ENCODE results near the gene SIAH1.

SIAH1 gene

DNA sequence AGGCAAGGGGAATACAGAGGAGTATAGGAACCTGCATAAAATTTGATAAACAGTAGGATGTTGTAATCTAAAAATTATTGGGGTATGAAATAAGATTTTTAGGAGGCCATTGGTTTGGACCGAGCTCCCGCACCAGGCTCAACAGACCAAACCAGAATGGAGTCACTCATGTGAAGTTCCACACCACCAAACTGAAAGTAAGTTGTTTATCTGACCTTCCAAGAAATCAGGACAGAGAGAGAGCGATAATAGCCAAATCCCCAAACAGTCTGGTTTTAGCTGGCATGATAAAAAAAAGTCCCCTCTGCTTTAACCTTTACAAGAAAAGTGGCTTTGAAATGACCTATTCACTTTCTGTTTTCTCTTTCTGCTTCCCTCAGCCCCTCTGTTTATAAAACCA is 45.7 kb upstream of the SIAH1 start:
- Histone ChIP-seq H3K36me3 (ENCODE audit: control insufficient read depth in 2 of 2, insufficient read depth in 1 of 2, low read length in 2 of 2) (no peaks in the 10 kb centered on the region), H3K4me1 (ENCODE audit: control insufficient read depth, insufficient read depth, low read length) (no peaks in the 10 kb centered on the region), H3K4me3 (ENCODE audit: low read depth, low read length) (no peak overlapping the region), H3K9me3 (ENCODE audit: control insufficient read depth, insufficient read depth, low read depth, low read length) (no peaks in the 10 kb centered on the region), H3K27ac (ENCODE audit: extremely low read depth, low read depth, low read length) (no peak overlapping the region)
- POLR2A ChIA-PET = no interaction called here
- CTCF ChIA-PET = no interaction called here
- TF ChIP-seq ZNF404 (tag by site-specific recombination; IDR thresholded peaks at IDR 0.05) (no peak), ZNF558 (tag by site-specific recombination; IDR thresholded peaks at IDR 0.05) (no peak), ZNF677 (tag by site-specific recombination; IDR thresholded peaks at IDR 0.05) (no peak), ZNF549 (tag by site-specific recombination; IDR thresholded peaks at IDR 0.05) (no peak), ZSCAN16 (tag by site-specific recombination; IDR thresholded peaks at IDR 0.05) (no peak), ZNF768 (tag by site-specific recombination; IDR thresholded peaks at IDR 0.05) (no peak), ZNF133 (tag by site-specific recombination; IDR thresholded peaks at IDR 0.05) (no peak), PBX3 (CRISPR knock-in tag; IDR thresholded peaks at IDR 0.05) (no peak), ZNF514 (tag by site-specific recombination; IDR thresholded peaks at IDR 0.05) (no peak), ZNF654 (tag by site-specific recombination; IDR thresholded peaks at IDR 0.05; ENCODE audit: low read depth) (no peak), ZNF26 (tag by site-specific recombination; IDR thresholded peaks at IDR 0.05) (no peak), ZFP69B (tag by site-specific recombination; IDR thresholded peaks at IDR 0.05) (no peak), ZNF138 (tag by site-specific recombination; IDR thresholded peaks at IDR 0.05; ENCODE audit: borderline replicate concordance) (no peak), MYNN (tag by site-specific recombination; IDR thresholded peaks at IDR 0.05; ENCODE audit: borderline replicate concordance) (no peak), YY1 (tag by site-specific recombination; IDR thresholded peaks at IDR 0.05) (no peak), ZNF248 (tag by site-specific recombination; IDR thresholded peaks at IDR 0.05) (no peak), ZNF184 (tag by site-specific recombination; IDR thresholded peaks at IDR 0.05) (no peak)
- TF ChIP-seq, protein P1, sequence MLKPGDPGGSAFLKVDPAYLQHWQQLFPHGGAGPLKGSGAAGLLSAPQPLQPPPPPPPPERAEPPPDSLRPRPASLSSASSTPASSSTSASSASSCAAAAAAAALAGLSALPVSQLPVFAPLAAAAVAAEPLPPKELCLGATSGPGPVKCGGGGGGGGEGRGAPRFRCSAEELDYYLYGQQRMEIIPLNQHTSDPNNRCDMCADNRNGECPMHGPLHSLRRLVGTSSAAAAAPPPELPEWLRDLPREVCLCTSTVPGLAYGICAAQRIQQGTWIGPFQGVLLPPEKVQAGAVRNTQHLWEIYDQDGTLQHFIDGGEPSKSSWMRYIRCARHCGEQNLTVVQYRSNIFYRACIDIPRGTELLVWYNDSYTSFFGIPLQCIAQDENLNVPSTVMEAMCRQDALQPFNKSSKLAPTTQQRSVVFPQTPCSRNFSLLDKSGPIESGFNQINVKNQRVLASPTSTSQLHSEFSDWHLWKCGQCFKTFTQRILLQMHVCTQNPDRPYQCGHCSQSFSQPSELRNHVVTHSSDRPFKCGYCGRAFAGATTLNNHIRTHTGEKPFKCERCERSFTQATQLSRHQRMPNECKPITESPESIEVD (tag by site-specific recombination; IDR thresholded peaks at IDR 0.05) = no peak
- TF ChIP-seq, protein P2, sequence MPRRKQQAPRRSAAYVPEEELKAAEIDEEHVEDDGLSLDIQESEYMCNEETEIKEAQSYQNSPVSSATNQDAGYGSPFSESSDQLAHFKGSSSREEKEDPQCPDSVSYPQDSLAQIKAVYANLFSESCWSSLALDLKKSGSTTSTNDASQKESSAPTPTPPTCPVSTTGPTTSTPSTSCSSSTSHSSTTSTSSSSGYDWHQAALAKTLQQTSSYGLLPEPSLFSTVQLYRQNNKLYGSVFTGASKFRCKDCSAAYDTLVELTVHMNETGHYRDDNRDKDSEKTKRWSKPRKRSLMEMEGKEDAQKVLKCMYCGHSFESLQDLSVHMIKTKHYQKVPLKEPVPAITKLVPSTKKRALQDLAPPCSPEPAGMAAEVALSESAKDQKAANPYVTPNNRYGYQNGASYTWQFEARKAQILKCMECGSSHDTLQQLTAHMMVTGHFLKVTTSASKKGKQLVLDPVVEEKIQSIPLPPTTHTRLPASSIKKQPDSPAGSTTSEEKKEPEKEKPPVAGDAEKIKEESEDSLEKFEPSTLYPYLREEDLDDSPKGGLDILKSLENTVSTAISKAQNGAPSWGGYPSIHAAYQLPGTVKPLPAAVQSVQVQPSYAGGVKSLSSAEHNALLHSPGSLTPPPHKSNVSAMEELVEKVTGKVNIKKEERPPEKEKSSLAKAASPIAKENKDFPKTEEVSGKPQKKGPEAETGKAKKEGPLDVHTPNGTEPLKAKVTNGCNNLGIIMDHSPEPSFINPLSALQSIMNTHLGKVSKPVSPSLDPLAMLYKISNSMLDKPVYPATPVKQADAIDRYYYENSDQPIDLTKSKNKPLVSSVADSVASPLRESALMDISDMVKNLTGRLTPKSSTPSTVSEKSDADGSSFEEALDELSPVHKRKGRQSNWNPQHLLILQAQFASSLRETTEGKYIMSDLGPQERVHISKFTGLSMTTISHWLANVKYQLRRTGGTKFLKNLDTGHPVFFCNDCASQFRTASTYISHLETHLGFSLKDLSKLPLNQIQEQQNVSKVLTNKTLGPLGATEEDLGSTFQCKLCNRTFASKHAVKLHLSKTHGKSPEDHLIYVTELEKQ (tag by site-specific recombination; IDR thresholded peaks at IDR 0.05; ENCODE audit: borderline replicate concordance) = no peak
- TF ChIP-seq, protein P3, sequence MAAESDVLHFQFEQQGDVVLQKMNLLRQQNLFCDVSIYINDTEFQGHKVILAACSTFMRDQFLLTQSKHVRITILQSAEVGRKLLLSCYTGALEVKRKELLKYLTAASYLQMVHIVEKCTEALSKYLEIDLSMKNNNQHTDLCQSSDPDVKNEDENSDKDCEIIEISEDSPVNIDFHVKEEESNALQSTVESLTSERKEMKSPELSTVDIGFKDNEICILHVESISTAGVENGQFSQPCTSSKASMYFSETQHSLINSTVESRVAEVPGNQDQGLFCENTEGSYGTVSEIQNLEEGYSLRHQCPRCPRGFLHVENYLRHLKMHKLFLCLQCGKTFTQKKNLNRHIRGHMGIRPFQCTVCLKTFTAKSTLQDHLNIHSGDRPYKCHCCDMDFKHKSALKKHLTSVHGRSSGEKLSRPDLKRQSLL (tag by site-specific recombination; IDR thresholded peaks at IDR 0.05) = no peak
